Psoas muscle (tissue), 8 donors: ENCODE measurements around the gene SDK2. TPM values are rescaled to one million over a fixed set of nuclear protein-coding genes. Genes with fewer than 3 reads are reported as not detected.

ENCODE experiments used
- ATAC-seq, 4 donors: fragments of 200-7000 bp; cut with Tn5 transposase; one replicate each; pipeline ENCODE4 v1.9.1; 2020; ENCODE audit warnings: moderate library complexity in 3 of 4, mild to moderate bottlenecking in 2 of 4
- DNase-seq, 2 donors: peaks; one replicate each; pipeline ENCODE4 v3.0.0-alpha.2; 2020
- H3K27ac ChIP-seq: fragments of 200-600 bp; one replicate; pipeline ENCODE4 v1.8.0; 2022
- H3K27me3 ChIP-seq, 3 donors: fragments of 200-600 bp in 1 of 3; one replicate each; pipeline versions ENCODE4 v1.6.1 to v1.8.0; 2013 to 2022; ENCODE audit warnings: low read length in 2 of 3, mild to moderate bottlenecking in 2 of 3, moderate library complexity in 1 of 3; ENCODE audit not compliant: insufficient read depth in 3 of 3
- H3K36me3 ChIP-seq, 2 donors: fragments of 200-600 bp in 1 of 2; one replicate each; pipeline versions ENCODE4 v1.6.1 to v1.8.0; 2013 to 2022; ENCODE audit warnings: low read depth in 1 of 2, mild to moderate bottlenecking in 1 of 2, moderate library complexity in 1 of 2; ENCODE audit not compliant: insufficient read depth in 1 of 2
- H3K4me1 ChIP-seq: fragments of 200-600 bp; one replicate; pipeline ENCODE4 v1.8.0; 2022
- H3K4me3 ChIP-seq: fragments of 200-600 bp; one replicate; pipeline ENCODE4 v1.8.0; 2022; ENCODE audit warnings: mild to moderate bottlenecking
- H3K9me3 ChIP-seq: fragments of 200-600 bp; one replicate; pipeline ENCODE4 v1.8.0; 2022
- WGBS, 3 donors: extraction: QIAGEN DNeasy Blood & Tissue Kit; methylation state at CpG; one replicate each; pipeline versions ENCODE4 v1.1.6 to v1.1.7; 2013; 5-methylcytosine and 5-hydroxymethylcytosine counted together
- intact Hi-C, 2 donors: fragments of 100-400 bp; cut with DNase I; formaldehyde crosslinking; loops; one replicate each; pipeline versions ENCODE4 v1.11.0 to v1.14.2; 2022
- polyA plus RNA-seq, 3 donors: library from polyadenylated mRNA; stranded (reverse); fragments of 200-250 nt; gene quantifications; one replicate each; pipeline ENCODE4 v1.2.3, GENCODE V29; 2013
- total RNA-seq, 4 donors: library from RNA; stranded (reverse); fragmentation: NEBNext Ultra II Directional in 2 of 4; extraction: Animal tissue kit (Norgen Biotek cat#: 25700) in 2 of 4; gene quantifications; one replicate each; pipeline versions ENCODE4 v1.2.1 to v1.2.4, GENCODE V29; 2021 to 2023
- TF ChIP-seq, protein P1 (sequence below): fragments of 200-600 bp; IDR thresholded peaks from one replicate; pipeline ENCODE4 v1.8.0; 2022; ENCODE audit warnings: antibody characterized with exemption
- donor health status: healthy with polysubstance abuse.
- donor health status: DM: no; HTN: no; CAD: no; lungs with moderate emphysema.
- donor health status: Bipolar disorder and iron deficiency.
- donor health status: healthy.
- donor health status: DM: yes; HTN: yes; CAD: no.
- donor health status: DM: no; HTN: no; CAD: no.
- donor health status: DM: no; HTN: no; CAD: no.
- donor health status: DM: yes; HTN: yes; CAD: no.

Gene SDK2
- total and polyA plus RNA-seq, 7 donors: 0.04 to 2.8 (median 0.24) TPM

DNA sequence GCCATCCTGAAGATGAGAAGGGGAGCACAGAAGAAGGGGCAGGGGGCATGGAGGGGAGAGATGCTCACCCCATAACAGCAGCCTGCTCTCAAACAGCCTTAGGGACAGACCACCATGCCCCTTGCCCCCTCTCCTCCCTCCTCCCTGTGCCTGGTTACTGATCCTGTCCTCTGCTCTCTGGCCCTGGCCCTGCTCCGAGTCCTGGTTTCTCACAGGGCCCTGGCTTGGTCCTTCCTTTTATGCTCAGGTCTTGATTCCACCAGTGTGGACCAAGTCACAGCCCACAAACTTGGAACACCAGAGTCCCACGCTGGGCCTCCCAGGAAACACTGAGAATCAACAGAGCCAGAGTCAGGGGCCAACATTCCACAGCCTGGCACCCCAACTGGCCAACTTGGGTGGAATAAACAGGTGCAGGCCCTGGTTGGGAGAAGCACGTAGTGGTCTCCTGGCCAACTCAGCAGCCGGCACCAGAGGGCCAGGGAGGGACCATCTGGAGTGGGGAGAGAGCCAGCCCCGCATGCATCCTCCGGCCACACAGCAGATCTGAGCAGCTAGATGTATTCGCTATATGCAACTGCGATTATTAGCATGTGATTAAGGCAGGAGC lies 287.6 kb downstream of the SDK2 start:
- 45 to 57% (median 48%) methylated on average over 8 of the region's 8 CpGs for WGBS, 3 donors
- Histone ChIP-seq H3K27ac (no peak overlapping the region), H3K4me3 (no peak overlapping the region), H3K9me3 (no peaks in the 10 kb centered on the region), H3K36me3 (no peaks in the 10 kb centered on the region), H3K4me1 (no peaks in the 10 kb centered on the region), H3K27me3 (peaks cover 0 to 4% (median 0%) of the 10 kb centered on the region in 3 donors)
- DNase-seq (no peak), ATAC-seq (peak in 2 of 4 donors; percentile 15 to 25)
- TF ChIP-seq, protein P1, sequence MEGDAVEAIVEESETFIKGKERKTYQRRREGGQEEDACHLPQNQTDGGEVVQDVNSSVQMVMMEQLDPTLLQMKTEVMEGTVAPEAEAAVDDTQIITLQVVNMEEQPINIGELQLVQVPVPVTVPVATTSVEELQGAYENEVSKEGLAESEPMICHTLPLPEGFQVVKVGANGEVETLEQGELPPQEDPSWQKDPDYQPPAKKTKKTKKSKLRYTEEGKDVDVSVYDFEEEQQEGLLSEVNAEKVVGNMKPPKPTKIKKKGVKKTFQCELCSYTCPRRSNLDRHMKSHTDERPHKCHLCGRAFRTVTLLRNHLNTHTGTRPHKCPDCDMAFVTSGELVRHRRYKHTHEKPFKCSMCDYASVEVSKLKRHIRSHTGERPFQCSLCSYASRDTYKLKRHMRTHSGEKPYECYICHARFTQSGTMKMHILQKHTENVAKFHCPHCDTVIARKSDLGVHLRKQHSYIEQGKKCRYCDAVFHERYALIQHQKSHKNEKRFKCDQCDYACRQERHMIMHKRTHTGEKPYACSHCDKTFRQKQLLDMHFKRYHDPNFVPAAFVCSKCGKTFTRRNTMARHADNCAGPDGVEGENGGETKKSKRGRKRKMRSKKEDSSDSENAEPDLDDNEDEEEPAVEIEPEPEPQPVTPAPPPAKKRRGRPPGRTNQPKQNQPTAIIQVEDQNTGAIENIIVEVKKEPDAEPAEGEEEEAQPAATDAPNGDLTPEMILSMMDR: no peak
- intact Hi-C loops: loop anchor here in 1 of 2 donors (5.0 kb wide), 1 partner anchor 44 kb away; the partner anchor contains the start of gene CDC42EP4

DNA sequence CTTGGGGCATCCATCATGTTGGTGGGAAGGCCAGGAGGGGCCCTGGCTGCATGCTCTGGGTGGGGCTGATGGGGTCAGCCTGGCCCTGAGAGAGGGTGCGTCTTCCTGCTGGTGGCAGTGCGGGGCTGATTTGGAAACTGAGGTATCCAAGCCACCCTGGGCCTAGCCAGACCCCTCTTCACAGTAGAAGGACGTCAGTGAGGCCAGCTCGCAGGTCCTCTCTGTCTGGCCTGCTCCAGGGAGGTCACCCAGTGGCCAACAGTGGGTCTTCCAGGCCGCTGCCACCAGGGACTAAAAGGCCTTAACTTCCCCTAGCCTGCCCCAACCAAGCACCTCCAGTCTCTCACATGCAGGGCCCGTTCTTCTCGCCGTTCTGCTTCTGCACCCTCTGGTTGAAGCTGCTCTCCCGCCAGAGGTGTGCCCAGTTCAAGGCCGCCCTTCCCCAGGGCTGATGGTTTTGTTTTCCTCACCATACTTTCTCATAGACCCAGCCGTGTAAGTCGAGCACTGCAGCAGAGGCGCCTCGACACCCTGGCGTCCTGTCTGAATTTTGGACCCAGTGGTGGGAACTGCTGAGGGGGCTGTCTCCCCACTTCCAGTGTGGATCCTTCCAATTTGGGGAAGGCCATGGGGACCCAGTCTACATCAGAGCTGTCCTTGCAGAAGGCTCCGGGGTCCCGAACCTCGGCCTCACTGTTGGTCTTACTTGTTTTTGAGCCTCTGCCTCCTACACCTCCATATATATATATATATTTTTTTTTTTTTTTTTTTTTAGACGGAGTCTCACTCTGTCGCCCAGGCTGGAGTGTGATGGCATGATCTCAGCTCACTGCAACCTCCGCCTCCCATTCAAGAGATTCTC lies 289.6 kb downstream of the SDK2 start:
- H3K27me3 ChIP-seq: no peaks in the 10 kb centered on the region
- H3K4me3 ChIP-seq: no peak overlapping the region
- H3K36me3 ChIP-seq: no peaks in the 10 kb centered on the region
- H3K4me1 ChIP-seq: no peaks in the 10 kb centered on the region
- WGBS, 3 donors: 89 to 96% (median 90%) methylated on average over 20 to 21 of the region's 21 CpGs
- no peak for ATAC-seq
- intact Hi-C loops: loop anchor here in 1 of 2 donors (5.0 kb wide), 1 partner anchor 42 kb away; the partner anchor contains the start of gene CDC42EP4
- TF ChIP-seq, protein P1: no peak
- DNase-seq: no peak
- H3K9me3 ChIP-seq: no peaks in the 10 kb centered on the region
- H3K27ac ChIP-seq: no peak overlapping the region

DNA sequence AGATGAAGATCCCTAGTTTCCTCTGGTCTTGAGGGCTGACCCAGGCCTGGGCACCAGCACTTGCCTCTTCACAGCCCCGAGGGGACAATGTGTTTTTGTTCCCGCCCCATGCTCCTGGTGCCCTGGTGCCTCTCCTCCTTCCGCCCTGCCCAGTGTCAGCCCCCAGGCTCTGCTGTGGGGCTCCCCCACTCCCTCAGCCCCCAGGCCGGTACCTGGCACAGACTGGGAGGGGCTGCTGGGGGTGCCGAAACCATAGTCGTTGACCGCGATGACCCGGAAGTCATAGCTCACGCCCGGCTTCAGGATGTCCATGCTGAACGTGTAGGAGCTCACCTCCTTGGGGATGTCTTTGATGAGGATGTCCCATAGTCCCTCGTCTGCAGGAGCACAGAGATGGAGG lies 292.0 kb downstream of the SDK2 start:
- H3K9me3 ChIP-seq: no peaks in the 10 kb centered on the region
- no peak overlapping the region for H3K27ac ChIP-seq
- TF ChIP-seq, protein P1: no peak
- H3K36me3 ChIP-seq: no peaks in the 10 kb centered on the region
- DNase-seq: no peak
- H3K4me1 ChIP-seq: no peaks in the 10 kb centered on the region
- WGBS, 3 donors: 88 to 93% (median 93%) methylated on average over 13 of the region's 13 CpGs
- intact Hi-C loops: no loop called here
- H3K27me3 ChIP-seq: no peaks in the 10 kb centered on the region
- no peak overlapping the region for H3K4me3 ChIP-seq
- ATAC-seq: no peak

- Histone ChIP-seq H3K27ac (no peak overlapping the region), H3K27me3 (no peaks in the 10 kb centered on the region), H3K4me3 (no peak overlapping the region), H3K36me3 (no peaks in the 10 kb centered on the region), H3K4me1 (no peaks in the 10 kb centered on the region), H3K9me3 (no peaks in the 10 kb centered on the region)
- ATAC-seq (no peak), DNase-seq (no peak)
- intact Hi-C loops: no loop called here
- 81 to 83% (median 83%) methylated on average over 3 of the region's 3 CpGs for WGBS, 3 donors
- TF ChIP-seq, protein P1: no peak
These were observed 292.5 kb downstream of the SDK2 start for GRCh38 chr17:73351764-73352163.
